ENCODE data around the gene ONECUT2.

DNA sequence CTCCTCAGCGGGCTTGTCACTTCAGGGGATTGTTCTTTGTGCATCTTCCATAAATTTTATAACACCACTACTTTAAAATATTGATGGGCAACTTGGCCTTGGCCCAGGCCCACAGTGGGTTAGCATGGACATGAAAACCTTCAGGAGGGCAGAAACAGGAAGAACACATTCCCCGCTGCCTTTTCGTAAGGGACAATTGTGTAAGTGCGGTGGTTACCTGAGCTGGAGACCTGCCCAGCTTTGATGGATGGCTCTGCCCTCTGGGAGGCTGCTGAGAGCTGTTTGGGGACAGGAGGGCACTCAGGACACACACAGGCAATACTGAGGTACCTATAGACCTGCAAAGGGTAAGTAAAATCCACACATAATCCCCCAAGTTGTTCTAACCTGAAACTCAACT, 104.5 kb downstream of the ONECUT2 start:
- TF ChIP-seq, protein P1, sequence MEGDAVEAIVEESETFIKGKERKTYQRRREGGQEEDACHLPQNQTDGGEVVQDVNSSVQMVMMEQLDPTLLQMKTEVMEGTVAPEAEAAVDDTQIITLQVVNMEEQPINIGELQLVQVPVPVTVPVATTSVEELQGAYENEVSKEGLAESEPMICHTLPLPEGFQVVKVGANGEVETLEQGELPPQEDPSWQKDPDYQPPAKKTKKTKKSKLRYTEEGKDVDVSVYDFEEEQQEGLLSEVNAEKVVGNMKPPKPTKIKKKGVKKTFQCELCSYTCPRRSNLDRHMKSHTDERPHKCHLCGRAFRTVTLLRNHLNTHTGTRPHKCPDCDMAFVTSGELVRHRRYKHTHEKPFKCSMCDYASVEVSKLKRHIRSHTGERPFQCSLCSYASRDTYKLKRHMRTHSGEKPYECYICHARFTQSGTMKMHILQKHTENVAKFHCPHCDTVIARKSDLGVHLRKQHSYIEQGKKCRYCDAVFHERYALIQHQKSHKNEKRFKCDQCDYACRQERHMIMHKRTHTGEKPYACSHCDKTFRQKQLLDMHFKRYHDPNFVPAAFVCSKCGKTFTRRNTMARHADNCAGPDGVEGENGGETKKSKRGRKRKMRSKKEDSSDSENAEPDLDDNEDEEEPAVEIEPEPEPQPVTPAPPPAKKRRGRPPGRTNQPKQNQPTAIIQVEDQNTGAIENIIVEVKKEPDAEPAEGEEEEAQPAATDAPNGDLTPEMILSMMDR (IDR thresholded peaks at IDR 0.05), result no peak
- no peak for TF ChIP-seq SMC3 (IDR thresholded peaks at IDR 0.05; ENCODE audit: low read depth, low read length)
- no peak for TF ChIP-seq EZH2phosphoT487 (IDR thresholded peaks at IDR 0.05; ENCODE audit: borderline replicate concordance, low read depth)
- TF ChIP-seq JUND (IDR thresholded peaks at IDR 0.05), result no peak
- no peak for TF ChIP-seq FOXM1 (IDR thresholded peaks at IDR 0.05; ENCODE audit: low read depth)
- TF ChIP-seq TCF12 (IDR thresholded peaks at IDR 0.05), result no peak

All from SK-N-SH (cell line).